HG03159 (cell line): ENCODE results near the gene PRICKLE4.

Experiments
- ATAC-seq: cut with Tn5 transposase; IDR thresholded peaks from one replicate; pipeline ENCODE4 v1.9.1; 2021; ENCODE audit warnings: mild to moderate bottlenecking, moderate library complexity; ENCODE audit not compliant: unreplicated experiment

The PRICKLE4 gene

GRCh38 chr6:41780551-41781365 is at the start of gene PRICKLE4:
Gene PRICKLE4 (plus strand): TSS chr6:41780782. CDS start chr6:41783474, 2,692 bp downstream.
- ATAC-seq = no peak

GRCh38 chr6:41731561-41732086 is 49.0 kb upstream of the PRICKLE4 start:
- ATAC-seq = no peak

- no peak for ATAC-seq
Observed at GRCh38 chr6:41732149-41732548, 48.4 kb upstream of the PRICKLE4 start.

- peak; percentile 36 for ATAC-seq
Observed at GRCh38 chr6:41732591-41733359, 47.8 kb upstream of the PRICKLE4 start.

GRCh38 chr6:41733360-41733706 is 47.2 kb upstream of the PRICKLE4 start:
- ATAC-seq = no peak

- ATAC-seq = peak; percentile 48
Observed at GRCh38 chr6:41733707-41734665, 46.6 kb upstream of the PRICKLE4 start.

- peak; percentile 21 for ATAC-seq
Observed at GRCh38 chr6:41734666-41735426, 45.7 kb upstream of the PRICKLE4 start.

- ATAC-seq = peak; percentile 52
Observed at GRCh38 chr6:41735427-41736185, 45.0 kb upstream of the PRICKLE4 start, which contains the start of gene TFEB. Gene TFEB (minus strand): TSS chr6:41735608. CDS start chr6:41691213, 44,395 bp downstream.

GRCh38 chr6:41736186-41736733 is 44.3 kb upstream of the PRICKLE4 start:
- no peak for ATAC-seq

GRCh38 chr6:41736800-41737555 is 43.6 kb upstream of the PRICKLE4 start:
- no peak for ATAC-seq

- ATAC-seq = no peak
Observed at GRCh38 chr6:41737591-41738130, 42.9 kb upstream of the PRICKLE4 start.

GRCh38 chr6:41739041-41739440 is 41.5 kb upstream of the PRICKLE4 start:
- ATAC-seq = no peak

GRCh38 chr6:41740366-41741162 is 40.0 kb upstream of the PRICKLE4 start:
- no peak for ATAC-seq

- ATAC-seq = no peak
Observed at GRCh38 chr6:41741625-41742490, 38.7 kb upstream of the PRICKLE4 start.

- no peak for ATAC-seq
Observed at GRCh38 chr6:41743406-41744235, 37.0 kb upstream of the PRICKLE4 start.
